GM18909 (cell line): ENCODE data around the gene RANBP17.
"Not testable (repeated sequence)": the region's sequence is repeated elsewhere in the genome, so short reads cannot be mapped to it uniquely, and the experiment has no call there.

Experiments used
- ATAC-seq: cut with Tn5 transposase; IDR thresholded peaks from one replicate; pipeline ENCODE4 v1.9.1; 2021; ENCODE audit warnings: mild to moderate bottlenecking; ENCODE audit not compliant: unreplicated experiment, poor library complexity

RANBP17 gene

GRCh38 chr5:171272996-171273970 is 411.5 kb downstream of the RANBP17 start:
- ATAC-seq, result no peak

GRCh38 chr5:171275841-171276544 is 414.2 kb downstream of the RANBP17 start:
- no peak for ATAC-seq

DNA sequence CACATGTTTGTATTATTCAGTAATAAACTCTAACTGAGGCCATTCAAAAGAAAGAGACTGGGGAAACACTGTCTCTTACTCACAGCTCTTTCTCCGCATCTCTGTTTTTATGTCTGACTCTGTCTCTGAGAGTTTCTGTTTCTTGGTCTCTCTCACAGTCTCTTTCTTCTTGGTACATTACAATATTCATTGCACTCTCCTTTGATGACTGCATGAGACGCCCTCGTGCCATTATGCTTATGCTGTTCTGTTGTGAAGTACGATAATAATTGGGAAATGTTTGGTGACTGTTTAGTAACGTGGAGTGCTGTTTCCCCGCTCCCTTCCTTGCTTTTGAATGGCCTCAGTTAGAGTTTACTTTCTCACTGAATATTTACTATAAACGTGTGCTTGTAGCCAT is 421.9 kb downstream of the RANBP17 start:
- ATAC-seq, result no peak

DNA sequence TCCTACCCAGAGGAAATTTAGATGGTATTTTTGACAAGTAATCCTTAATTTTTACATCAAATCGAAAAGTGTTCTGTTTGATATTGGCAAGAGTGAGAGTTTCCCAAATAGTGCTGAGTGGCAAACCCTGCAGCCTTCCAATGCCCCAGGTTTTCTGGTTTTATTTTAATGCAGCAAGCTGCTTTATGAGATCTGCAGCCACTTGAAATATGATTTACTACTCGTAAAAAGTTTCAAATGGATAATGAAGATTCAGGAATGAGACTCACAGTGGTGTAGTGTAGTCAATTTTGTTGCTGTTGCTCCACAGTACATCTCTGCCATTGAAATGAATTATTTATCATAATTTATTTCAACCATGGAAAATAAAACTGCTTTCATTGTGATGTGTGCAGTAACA is 423.6 kb downstream of the RANBP17 start:
- no peak for ATAC-seq

DNA sequence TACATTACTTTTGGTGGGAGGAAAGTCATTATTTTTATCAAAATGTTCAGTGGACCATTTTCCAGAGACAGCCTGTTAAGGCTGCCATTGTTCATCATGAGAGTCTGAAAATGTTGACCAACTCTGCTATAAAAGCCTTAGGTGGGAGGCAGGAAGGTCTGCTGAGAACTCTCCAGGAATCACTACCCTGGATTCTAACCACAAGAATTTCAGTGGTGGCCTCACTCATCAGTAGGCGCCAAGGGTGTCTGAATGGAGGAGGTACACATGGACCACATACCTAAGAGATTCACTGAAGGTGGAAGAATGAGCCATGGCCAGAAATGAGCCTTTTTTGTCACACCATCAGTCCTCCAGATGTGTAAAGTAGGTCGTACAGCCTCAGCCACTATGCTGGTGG is 426.2 kb downstream of the RANBP17 start:
- no peak for ATAC-seq

DNA sequence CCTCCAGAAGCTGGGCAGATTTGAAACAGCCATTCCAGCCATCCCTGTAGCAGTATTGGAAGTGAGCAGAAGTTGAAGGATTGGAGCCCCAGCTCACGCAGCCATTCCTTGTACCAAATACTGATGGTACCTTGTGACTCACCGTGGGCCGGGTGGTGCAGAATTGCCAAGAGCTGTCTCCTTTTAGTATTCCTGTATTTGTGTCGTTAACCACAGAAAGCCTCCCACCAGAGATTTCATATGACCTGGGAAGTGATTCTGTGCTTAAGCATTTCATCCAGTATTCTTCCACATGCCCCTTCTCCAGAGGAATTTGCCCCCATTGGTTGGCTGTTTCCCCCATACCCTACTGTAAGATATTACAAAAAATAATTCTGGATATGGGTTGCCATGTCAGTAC is 429.6 kb downstream of the RANBP17 start:
- no peak for ATAC-seq

GRCh38 chr5:171295299-171295698 is 433.5 kb downstream of the RANBP17 start:
- no peak for ATAC-seq

- no peak for ATAC-seq
Measured at GRCh38 chr5:171295801-171296200, 434.0 kb downstream of the RANBP17 start.

DNA sequence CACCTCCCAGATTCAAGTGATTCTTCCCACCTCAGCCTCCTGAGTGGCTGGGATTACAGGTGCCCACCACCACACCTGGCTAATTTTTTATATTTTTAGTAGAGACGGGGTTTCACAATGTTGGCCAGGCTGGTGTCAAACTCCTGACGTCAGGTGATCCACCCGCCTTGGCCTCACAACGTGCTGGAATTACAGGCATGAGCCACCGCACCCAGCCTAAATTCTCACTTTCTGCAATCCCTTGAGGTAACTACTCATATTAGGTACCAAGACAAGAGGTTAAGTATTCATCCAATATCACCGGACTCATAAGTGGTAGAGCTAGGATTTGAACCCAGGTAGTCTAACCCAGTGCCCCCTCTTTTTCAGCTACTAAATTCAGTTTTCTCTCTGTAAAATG is 436.1 kb downstream of the RANBP17 start:
- ATAC-seq, result not testable (repeated sequence)

DNA sequence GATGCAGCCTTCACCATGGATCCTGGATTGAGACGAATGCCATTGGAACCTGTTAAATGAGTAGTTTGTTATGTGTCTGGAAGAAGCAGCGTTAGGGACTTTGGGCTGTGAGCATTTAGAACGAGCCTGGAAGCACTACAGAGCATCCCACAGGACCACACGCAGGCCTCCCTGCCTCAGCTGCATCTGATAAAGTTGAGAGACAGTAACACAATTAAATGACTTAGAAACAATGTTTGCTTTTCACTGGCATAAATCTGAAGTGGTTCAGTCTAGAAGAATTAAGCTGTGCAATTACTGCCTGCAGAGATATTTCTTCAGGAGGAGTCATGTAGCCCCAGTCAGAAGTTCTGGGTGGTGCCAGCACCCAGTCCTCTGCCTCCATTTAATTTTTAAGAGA is 437.4 kb downstream of the RANBP17 start:
- ATAC-seq, result no peak

GRCh38 chr5:171299851-171300250 is 438.0 kb downstream of the RANBP17 start:
- no peak for ATAC-seq

- no peak for ATAC-seq
Measured at GRCh38 chr5:171300358-171300757, 438.5 kb downstream of the RANBP17 start.

DNA sequence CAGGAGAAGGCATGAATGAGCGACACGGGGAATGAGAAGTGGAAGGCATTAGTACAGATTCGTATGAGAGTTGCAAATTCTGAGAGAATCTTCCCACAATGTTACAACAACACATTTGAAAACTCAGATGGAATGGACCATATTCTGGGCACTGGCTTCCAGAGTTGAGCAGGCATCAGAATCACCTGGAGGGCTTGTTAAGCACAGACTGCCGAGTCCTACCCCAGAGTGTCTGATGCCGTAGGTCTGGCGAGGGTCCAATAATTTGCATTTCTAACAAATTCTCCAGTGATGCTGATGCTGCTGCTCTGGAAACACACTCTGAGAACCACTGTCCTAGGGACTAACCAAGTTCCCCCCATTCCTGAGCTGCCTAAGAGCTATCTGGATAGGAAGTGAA is 444.3 kb downstream of the RANBP17 start:
- ATAC-seq, result no peak

- no peak for ATAC-seq
Measured at GRCh38 chr5:171306781-171307591, 445.2 kb downstream of the RANBP17 start.

GRCh38 chr5:171307789-171308452 is 446.1 kb downstream of the RANBP17 start:
- ATAC-seq, result no peak

DNA sequence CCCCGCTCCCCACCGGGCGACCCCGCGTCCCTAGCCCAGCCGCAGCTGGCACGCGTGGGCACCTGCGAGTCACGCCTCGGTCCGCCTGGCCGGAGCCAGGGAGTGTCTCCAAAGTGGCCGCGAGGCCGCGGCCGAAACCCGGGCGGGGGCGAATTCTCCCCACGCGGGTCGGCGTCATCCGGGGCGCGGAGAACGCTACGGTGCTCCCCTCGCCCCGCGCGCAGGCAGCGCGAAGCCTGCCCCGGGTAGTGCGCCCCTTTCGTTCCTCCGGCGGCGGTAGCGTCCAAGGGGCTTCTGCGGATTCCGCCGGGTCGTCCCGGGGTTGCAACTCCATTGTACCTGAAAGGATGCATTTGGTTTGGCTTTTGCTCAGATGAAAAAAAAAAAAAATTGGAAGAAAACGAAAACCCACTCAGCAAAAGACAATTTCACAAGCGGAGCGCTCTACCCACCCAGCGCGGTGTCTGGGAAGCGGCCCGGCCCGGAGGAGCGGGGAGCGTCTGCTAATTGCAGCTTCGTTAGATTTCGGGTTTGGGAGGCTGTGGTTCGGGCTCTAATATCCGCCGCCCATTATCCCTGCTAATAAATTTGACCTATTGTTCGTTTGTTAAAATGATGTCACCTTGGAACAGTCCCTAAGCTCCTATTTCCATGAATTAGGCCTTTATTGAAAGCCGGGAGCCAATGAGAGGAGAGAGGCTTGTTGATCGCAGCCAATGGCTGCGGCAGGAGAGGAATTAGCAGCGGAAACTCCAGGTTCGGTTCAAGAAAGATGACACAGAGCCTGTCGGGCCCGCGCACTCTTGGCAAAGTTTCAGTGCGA is 446.8 kb downstream of the RANBP17 start, which contains the start of gene TLX3:
Gene TLX3 (plus strand): TSS at position 796 of the 823 bp plus-strand sequence. CDS start 118 bp downstream, outside the sequence.
- no peak for ATAC-seq

GRCh38 chr5:171309276-171310211 is 447.7 kb downstream of the RANBP17 start:
- no peak for ATAC-seq

DNA sequence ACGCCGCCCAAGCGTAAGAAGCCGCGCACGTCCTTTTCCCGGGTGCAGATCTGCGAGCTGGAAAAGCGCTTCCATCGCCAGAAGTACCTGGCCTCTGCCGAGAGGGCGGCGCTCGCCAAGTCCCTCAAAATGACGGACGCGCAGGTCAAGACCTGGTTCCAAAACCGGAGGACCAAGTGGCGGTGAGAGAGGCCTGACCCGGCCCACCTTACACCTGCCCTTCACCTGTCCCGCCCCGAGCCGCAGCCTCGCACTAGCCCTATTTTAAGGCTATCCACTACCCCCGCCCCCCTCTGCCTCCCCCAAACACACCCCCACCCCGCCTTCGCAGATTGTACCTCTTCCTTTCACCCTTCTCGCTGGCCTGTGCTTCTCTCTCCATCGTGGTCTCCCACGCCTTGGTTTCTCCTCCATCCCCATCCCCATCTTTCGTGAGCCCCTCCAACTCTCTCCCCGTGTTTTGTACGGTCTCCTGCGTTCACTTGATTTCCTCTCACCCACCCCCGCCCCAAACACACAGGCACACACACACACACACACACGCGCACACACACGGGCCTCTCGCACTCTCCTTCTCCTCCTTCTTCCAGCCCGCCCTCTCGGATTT is 448.5 kb downstream of the RANBP17 start:
- no peak for ATAC-seq
